DOHH2 (cell line): ENCODE measurements around the gene GREB1.

Source experiments
- CTCF ChIP-seq: fragments of 200-600 bp; sonication (generic); IDR thresholded peaks from one replicate; pipeline ENCODE4 v1.5.1; 2014; ENCODE audit warnings: antibody characterized with exemption, mild to moderate bottlenecking, low read depth, low read length; ENCODE audit not compliant: poor library complexity, severe bottlenecking
- EZH2phosphoT487 ChIP-seq: fragments of 200-600 bp; sonication (generic); IDR thresholded peaks from 2 replicates; pipeline ENCODE4 v1.6.1; 2017; ENCODE audit warnings: borderline replicate concordance, mild to moderate bottlenecking, antibody characterized with exemption, low read length, moderate library complexity, mixed read lengths

GRCh38 chr2:11658208-11659114 lies 124.6 kb downstream of the GREB1 start:
- TF ChIP-seq CTCF (no peak), EZH2phosphoT487 (no peak)
